ENCODE data around the gene PSMG2. TPM values are rescaled to one million over a fixed set of nuclear protein-coding genes. Genes with fewer than 3 reads are reported as not detected.

PSMG2 gene
- total and polyA plus RNA-seq, 2 of the 13 experiments (the other 11 are each of a cell fraction or from before 2014, with no cell fraction given): 53.4 to 94.8 TPM

- TF ChIP-seq ZNF512 (CRISPR knock-in tag; IDR thresholded peaks at IDR 0.05) (no peak), ARNTL (CRISPR knock-in tag; IDR thresholded peaks at IDR 0.05) (peak; percentile 8; the same call in 1 of the 2 replicates), MEF2D (CRISPR knock-in tag; IDR thresholded peaks at IDR 0.05) (no peak), SIN3B (IDR thresholded peaks at IDR 0.05; ENCODE audit: low read length) (peak; percentile 15; the same call in 1 of the 2 replicates), TCF7L2 (IDR thresholded peaks at IDR 0.05; ENCODE audit: low read depth, low read length) (no peak), THAP11 (CRISPR knock-in tag; IDR thresholded peaks at IDR 0.05) (peak; percentile 86), NFAT5 (CRISPR knock-in tag; IDR thresholded peaks at IDR 0.05) (no peak), ZNF569 (CRISPR knock-in tag; IDR thresholded peaks at IDR 0.05; ENCODE audit: borderline replicate concordance) (no peak), KAT8 (CRISPR knock-in tag; IDR thresholded peaks at IDR 0.05) (peak; percentile 90), ONECUT2 (CRISPR knock-in tag; IDR thresholded peaks at IDR 0.05) (no peak), SMC3 (IDR thresholded peaks at IDR 0.05; ENCODE audit: low read length) (no peak), NAIF1 (CRISPR knock-in tag; IDR thresholded peaks at IDR 0.05; ENCODE audit: borderline replicate concordance) (peak; percentile 84), RELA (CRISPR knock-in tag; IDR thresholded peaks at IDR 0.05) (peak; percentile 9; the same call in 1 of the 2 replicates), CENPT (CRISPR knock-in tag; IDR thresholded peaks at IDR 0.05; ENCODE audit: low read depth) (no peak), NFE2L2 (IDR thresholded peaks at IDR 0.05; ENCODE audit: low read length) (no peak), ZNF552 (CRISPR knock-in tag; IDR thresholded peaks at IDR 0.05; ENCODE audit: borderline replicate concordance) (peak; percentile 69; the same call in 1 of the 2 replicates), SMAD9 (CRISPR knock-in tag; IDR thresholded peaks at IDR 0.05) (peak; percentile 16; the same call in 1 of the 2 replicates), HIC2 (CRISPR knock-in tag; IDR thresholded peaks at IDR 0.05; ENCODE audit: low read depth) (no peak)
Observed at GRCh38 chr18:12702221-12703095, at the start of gene PSMG2, which contains the start of gene CEP76 (continued).

Measured in HepG2 (cell line).